Endothelial cell of umbilical vein (primary cell): Measurements from ENCODE around the gene GSDMA. TPM values are rescaled to one million over a fixed set of nuclear protein-coding genes. Genes with fewer than 3 reads are reported as not detected.

Source experiments
- BruUV-seq: library from RNA; stranded (reverse); fragments of 400-500 nt; replicated peaks from 2 replicates; lab custom pipeline; 2021; lab: Mats Ljungman, UMichigan
- CTCF ChIA-PET: fragments of 300-600, 350-600 bp; sonication (Branson Sonifier 250); formaldehyde crosslinking; loops from one replicate; lab custom pipeline; 2021; ENCODE audit warnings: antibody characterized with exemption, inconsistent platforms; lab: Charles Lee
- POLR2A ChIA-PET: fragments of 300-600, 350-600 bp; sonication (Branson Sonifier 250); formaldehyde crosslinking; loops from one replicate; lab custom pipeline; 2021; ENCODE audit warnings: antibody characterized with exemption, inconsistent platforms; lab: Charles Lee
- DNase-seq: peaks from one replicate; pipeline ENCODE4 v3.0.0-alpha.2; 2011; ENCODE audit warnings: low read depth, low spot score
- FAIRE-seq: peaks from 2 replicates; lab custom pipeline; 2011; peaks lifted over from hg19 to GRCh38; lab: Jason Lieb, UNC
- H2AFZ ChIP-seq: 2 replicates; pipeline ENCODE4 v1.6.0; 2012; ENCODE audit warnings: low read depth, low read length, control low read depth, inconsistent platforms
- H3K27ac ChIP-seq: 2 replicates; pipeline ENCODE4 v1.5.1; 2011; ENCODE audit warnings: low read depth, mild to moderate bottlenecking, control low read depth, low read length, moderate library complexity; ENCODE audit not compliant: insufficient read depth
- H3K27me3 ChIP-seq, 2 experiments: 2 replicates each; pipeline versions ENCODE4 v1.6.0 to v1.6.1; 2011; ENCODE audit warnings: low read length in 2 of 2, mixed read lengths in 1 of 2; ENCODE audit not compliant: control insufficient read depth in 2 of 2, insufficient read depth in 2 of 2
- H3K36me3 ChIP-seq, 2 experiments: 2 replicates in 1 of 2; 3 replicates in 1 of 2; pipeline ENCODE4 v1.5.1; 2011; ENCODE audit warnings: low read length in 2 of 2, mild to moderate bottlenecking in 1 of 2, moderate library complexity in 1 of 2; ENCODE audit not compliant: control insufficient read depth in 2 of 2, insufficient read depth in 2 of 2; ENCODE audit errors: extremely low read depth in 1 of 2
- H3K4me1 ChIP-seq: 3 replicates; pipeline ENCODE4 v1.5.1; 2011; ENCODE audit warnings: mild to moderate bottlenecking, low read length; ENCODE audit not compliant: control insufficient read depth, insufficient read depth; ENCODE audit errors: extremely low read depth
- H3K4me2 ChIP-seq: 2 replicates; pipeline ENCODE4 v1.6.1; 2011; ENCODE audit warnings: low read length, control low read depth, mixed read lengths; ENCODE audit not compliant: insufficient read depth
- H3K4me3 ChIP-seq, 3 experiments: fragments of 200-600 bp in 1 of 3; sonication (generic), shearing (Covaris generic) in 1 of 3; replicated peaks in 1 of 3; 2 replicates each; pipeline ENCODE4 v1.5.1; 2011 to 2016; ENCODE audit warnings: control low read depth in 3 of 3, low read length in 3 of 3, mild to moderate bottlenecking in 2 of 3, inconsistent platforms in 1 of 3, low read depth in 1 of 3, moderate library complexity in 1 of 3; ENCODE audit not compliant: insufficient read depth in 1 of 3
- H3K79me2 ChIP-seq: 2 replicates; pipeline ENCODE4 v1.6.0; 2012; ENCODE audit warnings: low read length, inconsistent platforms; ENCODE audit not compliant: control insufficient read depth, insufficient read depth
- H3K9ac ChIP-seq: replicated peaks from 2 replicates; pipeline ENCODE3; 2011; ENCODE audit warnings: low read length, control low read depth; ENCODE audit not compliant: insufficient read depth; ENCODE audit errors: extremely low read depth
- H3K9me1 ChIP-seq: replicated peaks from 3 replicates; pipeline ENCODE4 v1.6.0; 2011; ENCODE audit warnings: mild to moderate bottlenecking, low read length; ENCODE audit not compliant: control insufficient read depth, insufficient read depth; ENCODE audit errors: extremely low read depth
- H3K9me3 ChIP-seq: replicated peaks from 2 replicates; pipeline ENCODE4 v1.5.1; 2012; ENCODE audit warnings: low read length, inconsistent platforms; ENCODE audit not compliant: control insufficient read depth, insufficient read depth
- H4K20me1 ChIP-seq: replicated peaks from 2 replicates; pipeline ENCODE3; 2011; ENCODE audit warnings: mild to moderate bottlenecking, low read length; ENCODE audit not compliant: control insufficient read depth, insufficient read depth; ENCODE audit errors: extremely low read depth
- CTCF ChIP-seq, 2 donors: IDR thresholded peaks; 1 replicate in 1 of 2; 2 replicates in 1 of 2; pipeline ENCODE4 v1.5.1; 2011; ENCODE audit warnings: low read length in 2 of 2, mild to moderate bottlenecking in 2 of 2, moderate library complexity in 2 of 2, control low read depth in 1 of 2, inconsistent platforms in 1 of 2, low read depth in 1 of 2; ENCODE audit not compliant: insufficient read depth in 1 of 2; ENCODE audit errors: extremely low read depth in 1 of 2
- EZH2 ChIP-seq: IDR thresholded peaks from 2 replicates; pipeline ENCODE4 v1.6.1; 2012; ENCODE audit warnings: borderline replicate concordance, low read depth, mild to moderate bottlenecking, moderate library complexity, low read length, inconsistent platforms; ENCODE audit not compliant: severe bottlenecking
- FOS ChIP-seq: IDR thresholded peaks from 2 replicates; pipeline ENCODE4 v1.6.1; 2011; ENCODE audit warnings: mild to moderate bottlenecking, low read length, moderate library complexity, borderline replicate concordance; ENCODE audit not compliant: insufficient read depth
- GATA2 ChIP-seq: IDR thresholded peaks from 2 replicates; pipeline ENCODE4 v1.7.0; 2011; ENCODE audit warnings: low read depth, mild to moderate bottlenecking, moderate library complexity, mixed read lengths, low read length; ENCODE audit not compliant: insufficient read length, insufficient read depth
- JUN ChIP-seq: IDR thresholded peaks from 2 replicates; pipeline ENCODE4 v1.6.1; 2011; ENCODE audit warnings: borderline replicate concordance, low read depth; ENCODE audit not compliant: insufficient read length, insufficient read depth
- MYC ChIP-seq: IDR thresholded peaks from one replicate; pipeline ENCODE4 v1.6.1; 2011; ENCODE audit warnings: mild to moderate bottlenecking, low read depth, low read length
- POLR2A ChIP-seq: IDR thresholded peaks from 2 replicates; pipeline ENCODE4 v1.6.1; 2012; ENCODE audit warnings: low read depth, mild to moderate bottlenecking, control low read depth, low read length
- POLR2AphosphoS5 ChIP-seq: IDR thresholded peaks from 2 replicates; pipeline ENCODE4 v1.6.1; 2012; ENCODE audit warnings: low read depth, mild to moderate bottlenecking, control low read depth, low read length, moderate library complexity; ENCODE audit not compliant: insufficient read depth
- dilution Hi-C: fragments of 300-500 bp; cut with MboI; formaldehyde crosslinking; loops from one replicate; pipeline ENCODE4 v1.15.0; 2019; ENCODE audit warnings: low sequenced_read_pairs; ENCODE audit not compliant: extremely low pct_ligation_motif_present
- intact Hi-C: fragments of 100-400 bp; cut with micrococcal nuclease; formaldehyde crosslinking; loops from one replicate; pipeline ENCODE4 v1.10.0; 2022
- polyA plus RNA-seq, 4 experiments: library from polyadenylated mRNA; depleted of rRNA in 3 of 4; stranded (reverse) in 3 of 4; unstranded in 1 of 4; fragments of >200 nt; gene quantifications; 2 replicates each; pipeline versions ENCODE4 v1.2.1 to v1.2.3, GENCODE V29; 2011 to 2012; ENCODE audit warnings: missing spikeins in 1 of 4
- total RNA-seq: library from RNA; stranded (reverse); gene quantifications from 2 replicates; pipeline ENCODE4 v1.2.3, GENCODE V29; 2021
- TF ChIP-seq, protein P1 (sequence below): IDR thresholded peaks from 2 replicates; pipeline ENCODE4 v1.6.1; 2011; ENCODE audit not compliant: insufficient read depth, insufficient read length

GSDMA gene
- total and polyA plus RNA-seq, 2 donors (not counting 3 experiments of a cell fraction or from before 2014, with no cell fraction given), result not detected

GRCh38 chr17:40020146-40020545 lies 57.3 kb downstream of the GSDMA start:
- Histone ChIP-seq H3K4me3 (no peak overlapping the region), H3K27ac (peak overlapping the region; percentile 99), H3K79me2 (peaks cover 15% of the 10 kb centered on the region), H3K9me3 (no peaks in the 10 kb centered on the region), H3K9me1 (no peaks in the 10 kb centered on the region), H3K4me1 (peaks cover 88% of the 10 kb centered on the region), H4K20me1 (no peaks in the 10 kb centered on the region), H3K4me2 (no peak overlapping the region), H3K27me3 (no peaks in the 10 kb centered on the region), H3K36me3 (peaks cover 3 to 13% of the 10 kb centered on the region in 2 experiments), H2AFZ (no peak overlapping the region), H3K9ac (peak overlapping the region; percentile 82)
- ChIA-PET POLR2A (no interaction called here), CTCF (interaction anchor here (3.1 kb wide), 1 partner anchor 15 kb away, joined by 9 read pairs; no protein-coding TSS in a partner anchor)
- intact Hi-C loops, result no loop called here
- TF ChIP-seq CTCF (IDR thresholded peaks at IDR 0.05; ENCODE audit: extremely low read depth in 1 of 2, insufficient read depth in 1 of 2, low read depth in 1 of 2, low read length in 2 of 2) (no peak), MYC (no peak), FOS (no peak), POLR2AphosphoS5 (no peak), POLR2A (no peak), GATA2 (no peak), JUN (no peak), EZH2 (no peak)
- TF ChIP-seq, protein P1, sequence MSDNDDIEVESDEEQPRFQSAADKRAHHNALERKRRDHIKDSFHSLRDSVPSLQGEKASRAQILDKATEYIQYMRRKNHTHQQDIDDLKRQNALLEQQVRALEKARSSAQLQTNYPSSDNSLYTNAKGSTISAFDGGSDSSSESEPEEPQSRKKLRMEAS, result no peak
- FAIRE-seq, result no peak
- no TSS peak for BruUV-seq
- no peak for DNase-seq
- dilution Hi-C loops, result no loop called here
